Natural killer cell treated with Interleukin-12 subunit alpha and Interleukin-12 subunit beta and Interleukin-15 and Interleukin-18, amount 100 ng/mL, for 72 hours (primary cell): ENCODE results near the gene NT5M. TPM values are rescaled to one million over a fixed set of nuclear protein-coding genes. Genes with fewer than 3 reads are reported as not detected.
"Not testable (repeated sequence)": the region's sequence is repeated elsewhere in the genome, so short reads cannot be mapped to it uniquely, and the experiment has no call there.

ENCODE experiments used
- ATAC-seq, 2 donors: fragments of 150-1000 bp; cut with Tn5 transposase in 1 of 2; sonication (Bioruptor Pico), chemical (Tn5 transposase) in 1 of 2; 2 replicates each; pipeline ENCODE4 v1.10.0; 2021
- DNase-seq: peaks from one replicate; pipeline ENCODE4 v3.0.0; 2022; ENCODE audit warnings: low spot score
- H3K27ac Mint-ChIP-seq, 2 donors: 1 replicate in 1 of 2; 2 replicates in 1 of 2; pipeline ENCODE4 v1.8.0; 2022; ENCODE audit warnings: mixed read lengths in 2 of 2, mild to moderate bottlenecking in 1 of 2, moderate library complexity in 1 of 2
- H3K27me3 Mint-ChIP-seq, 2 donors: 1 replicate in 1 of 2; 2 replicates in 1 of 2; pipeline ENCODE4 v1.8.0; 2022; ENCODE audit warnings: mixed read lengths in 2 of 2
- H3K36me3 Mint-ChIP-seq: one replicate; pipeline ENCODE4 v1.8.0; 2022; ENCODE audit warnings: mixed read lengths
- H3K4me1 Mint-ChIP-seq, 2 donors: 1 replicate in 1 of 2; 2 replicates in 1 of 2; pipeline ENCODE4 v1.8.0; 2022; ENCODE audit warnings: low read depth in 2 of 2, mixed read lengths in 2 of 2, mild to moderate bottlenecking in 1 of 2
- H3K4me3 Mint-ChIP-seq: one replicate; pipeline ENCODE4 v1.8.0; 2022; ENCODE audit warnings: mixed read lengths
- H3K9me3 Mint-ChIP-seq: 2 replicates; pipeline ENCODE4 v1.8.0; 2022; ENCODE audit warnings: mixed read lengths
- total RNA-seq, 2 donors: library from RNA; stranded (reverse); gene quantifications; one replicate each; pipeline ENCODE4 v1.2.3, GENCODE V29; 2022

Gene NT5M
- total RNA-seq, 2 donors from 2014 or later: 2.0 to 4.5 TPM

DNA sequence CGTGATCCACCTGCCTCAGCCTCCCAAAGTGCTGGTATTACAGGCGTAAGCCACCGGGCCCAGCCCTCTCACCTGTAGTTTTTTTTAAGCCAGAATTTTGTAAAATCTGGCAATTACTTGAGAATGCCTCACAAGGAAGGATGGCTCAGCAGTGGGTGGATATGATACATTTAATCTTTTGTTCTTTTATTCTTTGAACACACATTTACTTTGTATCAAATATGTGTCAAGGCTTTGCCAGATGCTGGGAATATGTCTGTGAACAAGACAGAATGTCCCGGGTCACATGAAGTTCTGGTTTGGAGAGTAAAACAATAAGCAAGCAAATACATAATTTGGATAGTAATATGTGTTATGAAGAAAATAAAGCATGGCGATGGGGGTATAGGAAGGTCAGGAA, 17.2 kb upstream of the NT5M start:
- peaks cover 14% of the 10 kb centered on the region in 2 donors for H3K4me1 Mint-ChIP-seq
- ATAC-seq (no peak), DNase-seq (no peak)
- no peak overlapping the region for H3K27ac Mint-ChIP-seq
- no peaks in the 10 kb centered on the region for H3K36me3 Mint-ChIP-seq
- H3K9me3 Mint-ChIP-seq: no peaks in the 10 kb centered on the region
- H3K27me3 Mint-ChIP-seq: no peaks in the 10 kb centered on the region
- no peak overlapping the region for H3K4me3 Mint-ChIP-seq

- ATAC-seq: no peak
- H3K27ac Mint-ChIP-seq: no peak overlapping the region
- H3K4me3 Mint-ChIP-seq: no peak overlapping the region
- no peak for DNase-seq
- no peaks in the 10 kb centered on the region for H3K4me1 Mint-ChIP-seq
- no peaks in the 10 kb centered on the region for H3K9me3 Mint-ChIP-seq
- no peaks in the 10 kb centered on the region for H3K27me3 Mint-ChIP-seq
- H3K36me3 Mint-ChIP-seq: no peaks in the 10 kb centered on the region
Observed at GRCh38 chr17:17289086-17289485, 14.1 kb upstream of the NT5M start.

DNA sequence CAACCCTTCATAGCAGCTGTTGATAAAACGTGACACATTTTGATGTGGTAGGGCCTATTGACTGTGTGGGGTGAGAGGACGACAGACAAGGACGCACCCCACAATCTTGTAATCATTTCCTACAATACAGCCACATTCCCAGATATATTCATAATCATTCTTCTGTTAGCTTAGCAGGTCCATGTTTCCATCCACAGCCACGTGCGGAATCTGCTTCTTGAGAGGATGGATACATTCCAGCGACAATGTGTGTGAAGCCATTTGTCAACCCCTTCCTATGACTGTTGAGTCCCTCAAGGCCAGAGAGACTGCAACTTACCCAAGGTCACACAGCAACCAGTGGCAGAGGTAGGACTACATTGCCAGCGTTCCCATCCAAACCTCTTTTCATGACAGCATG, 13.5 kb upstream of the NT5M start:
- H3K27ac Mint-ChIP-seq: no peak overlapping the region
- no peaks in the 10 kb centered on the region for H3K36me3 Mint-ChIP-seq
- ATAC-seq: no peak
- no peak overlapping the region for H3K4me3 Mint-ChIP-seq
- DNase-seq: no peak
- H3K4me1 Mint-ChIP-seq: no peaks in the 10 kb centered on the region
- H3K9me3 Mint-ChIP-seq: no peaks in the 10 kb centered on the region
- no peaks in the 10 kb centered on the region for H3K27me3 Mint-ChIP-seq

DNA sequence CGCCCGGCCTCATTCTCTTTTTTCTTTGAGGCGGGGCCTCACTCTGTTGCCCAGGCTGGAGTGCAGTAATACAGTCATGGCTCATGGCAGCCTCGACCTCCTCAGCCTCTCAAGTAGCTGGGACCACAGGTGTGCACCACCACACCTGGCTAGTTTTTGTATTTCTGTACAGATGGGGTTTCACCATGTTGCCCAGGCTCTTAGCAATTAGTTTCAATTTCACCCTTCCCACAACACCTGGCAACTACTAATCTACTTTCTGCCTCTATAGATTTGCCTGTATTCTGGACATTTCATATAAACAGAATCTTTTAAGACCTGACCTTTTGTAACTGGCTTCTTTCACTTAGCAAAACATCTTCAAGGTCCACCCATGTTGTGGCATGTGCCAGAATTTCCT, 8.0 kb upstream of the NT5M start:
- no peak overlapping the region for H3K27ac Mint-ChIP-seq
- peaks cover 3 to 10% of the 10 kb centered on the region in 2 donors for H3K4me1 Mint-ChIP-seq
- ATAC-seq: no peak
- no peak overlapping the region for H3K4me3 Mint-ChIP-seq
- H3K9me3 Mint-ChIP-seq: no peaks in the 10 kb centered on the region
- no peak for DNase-seq
- no peaks in the 10 kb centered on the region for H3K36me3 Mint-ChIP-seq
- H3K27me3 Mint-ChIP-seq: peaks cover 0 to 9% of the 10 kb centered on the region in 2 donors

- DNase-seq (no peak), ATAC-seq (no peak)
- H3K4me1 Mint-ChIP-seq: peaks cover 7 to 11% of the 10 kb centered on the region in 2 donors
- peaks cover 0 to 9% of the 10 kb centered on the region in 2 donors for H3K27me3 Mint-ChIP-seq
- H3K27ac Mint-ChIP-seq: no peak overlapping the region
- no peaks in the 10 kb centered on the region for H3K36me3 Mint-ChIP-seq
- H3K4me3 Mint-ChIP-seq: no peak overlapping the region
- no peaks in the 10 kb centered on the region for H3K9me3 Mint-ChIP-seq
Observed at GRCh38 chr17:17297217-17297616, 6.0 kb upstream of the NT5M start.

DNA sequence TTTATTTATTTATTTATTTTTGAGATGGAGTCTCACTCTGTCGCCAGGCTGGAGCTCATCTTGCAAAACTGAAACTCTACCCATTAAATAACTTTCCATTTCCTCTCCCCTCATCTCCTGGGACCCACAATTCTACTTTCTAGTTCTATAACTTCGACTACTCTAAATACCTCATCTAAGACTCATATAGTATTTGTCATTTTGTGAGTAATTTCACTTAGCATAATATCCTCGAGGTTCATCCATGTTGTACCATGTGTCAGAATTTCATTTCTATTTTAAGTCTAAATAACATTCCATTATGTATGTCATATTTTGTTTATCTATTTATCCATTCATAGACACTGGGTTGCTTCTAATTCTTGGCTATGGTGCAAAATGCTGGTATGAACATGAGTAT, 5.1 kb upstream of the NT5M start:
- ATAC-seq (no peak), DNase-seq (no peak)
- Mint-ChIP-seq H3K9me3 (no peaks in the 10 kb centered on the region), H3K27me3 (peaks cover 0 to 9% of the 10 kb centered on the region in 2 donors), H3K27ac (no peak overlapping the region), H3K36me3 (no peaks in the 10 kb centered on the region), H3K4me3 (no peak overlapping the region), H3K4me1 (peaks cover 10 to 15% of the 10 kb centered on the region in 2 donors)

DNA sequence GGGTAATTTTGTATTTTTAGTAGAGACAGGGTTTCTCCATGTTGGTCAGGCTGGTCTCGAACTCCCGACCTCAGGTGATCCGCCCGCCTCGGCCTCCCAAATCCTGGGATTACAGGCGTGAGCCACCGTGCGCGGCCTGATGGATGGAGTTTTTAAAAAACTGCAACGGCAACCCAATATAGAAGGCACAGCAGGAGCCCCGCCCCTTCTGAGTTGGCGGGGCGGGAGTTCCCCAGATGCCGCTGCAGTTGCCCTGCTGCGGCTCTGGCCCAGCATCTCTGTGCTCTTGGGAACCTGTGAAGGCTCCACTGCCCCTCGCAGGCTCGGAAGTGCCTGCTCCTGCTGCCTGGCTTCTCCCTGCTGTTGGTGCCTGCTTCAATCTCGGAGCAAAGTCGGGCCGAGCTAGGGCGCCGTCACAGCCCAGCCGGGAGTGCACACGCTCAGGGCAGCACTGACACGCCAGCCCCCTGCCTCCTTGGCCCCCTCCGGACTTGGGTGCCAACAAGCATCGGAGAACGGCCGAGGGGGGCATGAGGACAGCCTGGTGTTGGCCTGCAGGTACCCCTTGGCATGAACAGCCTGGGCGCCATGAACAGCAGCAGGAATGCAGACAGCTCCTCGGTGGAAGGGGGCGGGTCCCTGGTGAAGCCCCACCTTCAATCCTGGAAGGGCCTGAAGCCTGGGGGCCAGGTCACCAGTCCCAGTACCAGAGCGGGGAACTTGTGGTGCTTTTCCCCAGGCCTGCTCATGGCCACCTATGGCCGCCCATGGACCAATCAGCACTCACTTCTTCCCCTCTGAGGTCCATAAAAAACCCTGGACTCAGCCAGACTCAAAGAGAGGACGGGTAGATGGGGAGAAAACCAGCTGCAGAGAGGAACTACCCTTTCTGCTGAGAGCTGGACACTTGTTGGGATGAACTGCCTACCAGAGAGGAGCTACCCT, 2.3 kb upstream of the NT5M start:
- Mint-ChIP-seq H3K4me3 (peak overlapping the region; percentile 62), H3K36me3 (no peaks in the 10 kb centered on the region), H3K4me1 (peaks cover 28 to 34% of the 10 kb centered on the region in 2 donors), H3K27ac (no peak overlapping the region), H3K9me3 (no peaks in the 10 kb centered on the region), H3K27me3 (peaks cover 0 to 9% of the 10 kb centered on the region in 2 donors)
- DNase-seq (no peak), ATAC-seq (peak; percentile 40 to 63)

GRCh38 chr17:17301659-17302058, 1.5 kb upstream of the NT5M start:
- not testable (repeated sequence) for DNase-seq, H3K36me3 Mint-ChIP-seq, ATAC-seq, H3K27me3 Mint-ChIP-seq, H3K9me3 Mint-ChIP-seq, H3K27ac Mint-ChIP-seq
- H3K4me1 Mint-ChIP-seq: peaks cover 30 to 34% of the 10 kb centered on the region in 2 donors
- peak overlapping the region; percentile 43 for H3K4me3 Mint-ChIP-seq

- peak overlapping the region; percentile 79 for H3K4me3 Mint-ChIP-seq
- no peaks in the 10 kb centered on the region for H3K9me3 Mint-ChIP-seq
- H3K4me1 Mint-ChIP-seq: peaks cover 28 to 33% of the 10 kb centered on the region in 2 donors
- DNase-seq (no peak), ATAC-seq (no peak)
- no peaks in the 10 kb centered on the region for H3K36me3 Mint-ChIP-seq
- H3K27ac Mint-ChIP-seq: peak overlapping the region; percentile 74 to 84
- no peaks in the 10 kb centered on the region for H3K27me3 Mint-ChIP-seq
Observed at GRCh38 chr17:17303847-17304490, 796 bp downstream of the NT5M start.

DNA sequence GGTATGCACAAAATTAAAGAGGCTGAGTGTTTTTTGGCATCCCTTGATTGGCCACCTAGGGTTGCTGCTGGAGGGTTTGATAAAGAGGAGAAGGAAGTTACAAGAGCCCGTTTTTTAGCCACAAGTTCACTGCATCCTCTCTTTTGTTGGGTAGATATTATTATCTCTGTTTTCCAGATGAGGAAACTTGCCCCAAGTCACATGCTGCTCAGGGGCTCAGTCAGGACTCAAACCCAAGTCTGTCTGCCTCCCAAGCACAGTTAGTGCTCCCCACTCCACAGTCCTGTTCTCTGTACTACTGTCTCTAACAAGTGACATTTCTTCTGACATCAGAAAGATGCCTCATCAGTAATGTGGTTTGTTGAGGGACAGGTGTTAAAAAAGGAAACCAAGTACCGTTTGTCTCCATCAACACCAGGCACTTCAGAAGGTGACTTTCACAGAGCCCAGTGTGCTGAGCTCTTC, 1.4 kb downstream of the NT5M start:
- H3K36me3 Mint-ChIP-seq: no peaks in the 10 kb centered on the region
- no peak for DNase-seq
- H3K4me3 Mint-ChIP-seq: peak overlapping the region; percentile 79
- no peaks in the 10 kb centered on the region for H3K27me3 Mint-ChIP-seq
- ATAC-seq: peak; percentile 21 to 64
- peak overlapping the region; percentile 74 to 84 for H3K27ac Mint-ChIP-seq
- H3K4me1 Mint-ChIP-seq: peaks cover 28 to 36% of the 10 kb centered on the region in 2 donors
- no peaks in the 10 kb centered on the region for H3K9me3 Mint-ChIP-seq

DNA sequence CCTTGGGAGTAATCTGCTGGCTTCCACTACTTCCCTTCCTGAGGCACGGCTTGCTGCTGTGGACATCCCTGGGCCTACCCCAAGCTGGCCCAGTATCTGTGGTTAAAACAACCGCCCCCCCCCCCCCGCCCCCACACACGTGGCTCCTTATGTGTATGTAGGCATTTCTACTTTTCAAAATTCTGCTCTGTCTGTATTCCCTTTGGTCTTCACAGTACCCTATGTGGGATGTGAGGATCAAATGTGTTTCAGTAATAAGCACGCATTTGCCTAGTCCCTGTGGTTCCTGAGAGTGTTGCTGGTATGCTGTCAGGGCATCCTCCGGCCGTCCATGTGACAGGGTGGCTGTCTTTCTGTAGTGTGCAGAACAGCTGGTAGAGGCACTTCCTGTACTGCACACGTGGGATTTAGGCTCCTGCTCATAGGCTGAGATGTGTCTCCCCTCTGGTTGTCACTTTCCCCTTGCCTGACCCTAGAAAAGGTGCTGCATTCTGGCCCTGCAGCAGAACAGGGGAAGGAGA, 2.2 kb downstream of the NT5M start:
- Mint-ChIP-seq H3K27ac (peak overlapping the region; percentile 74 to 84), H3K9me3 (no peaks in the 10 kb centered on the region), H3K27me3 (no peaks in the 10 kb centered on the region), H3K36me3 (no peaks in the 10 kb centered on the region), H3K4me3 (peak overlapping the region; percentile 79), H3K4me1 (peaks cover 23 to 32% of the 10 kb centered on the region in 2 donors)
- DNase-seq (peak; percentile 76), ATAC-seq (peak; percentile 80 to 86)

GRCh38 chr17:17309356-17309755, 6.2 kb downstream of the NT5M start:
- H3K36me3 Mint-ChIP-seq: no peaks in the 10 kb centered on the region
- H3K27ac Mint-ChIP-seq: no peak overlapping the region
- no peaks in the 10 kb centered on the region for H3K27me3 Mint-ChIP-seq
- H3K9me3 Mint-ChIP-seq: no peaks in the 10 kb centered on the region
- ATAC-seq (no peak), DNase-seq (no peak)
- H3K4me1 Mint-ChIP-seq: peaks cover 13 to 22% of the 10 kb centered on the region in 2 donors
- H3K4me3 Mint-ChIP-seq: no peak overlapping the region

GRCh38 chr17:17313350-17313991, 10.3 kb downstream of the NT5M start:
- no peak overlapping the region for H3K27ac Mint-ChIP-seq
- no peaks in the 10 kb centered on the region for H3K9me3 Mint-ChIP-seq
- ATAC-seq: peak; percentile 66 to 68
- peaks cover 0 to 7% of the 10 kb centered on the region in 2 donors for H3K4me1 Mint-ChIP-seq
- H3K4me3 Mint-ChIP-seq: no peak overlapping the region
- H3K27me3 Mint-ChIP-seq: no peaks in the 10 kb centered on the region
- no peaks in the 10 kb centered on the region for H3K36me3 Mint-ChIP-seq
- DNase-seq: no peak
